Uterus (tissue), 4 donors: Measurements from ENCODE around the gene BUB1B. TPM values are rescaled to one million over a fixed set of nuclear protein-coding genes. Genes with fewer than 3 reads are reported as not detected.

Experiments used
- DNase-seq, 2 donors: peaks; one replicate each; pipeline ENCODE4 v3.0.0-alpha.2; 2019 to 2020
- H3K27ac ChIP-seq, 2 donors: fragments of 200-600 bp; sonication (generic); 1 replicate in 1 of 2; 2 replicates in 1 of 2; pipeline ENCODE4 v1.5.1; 2016 to 2018
- H3K27me3 ChIP-seq, 2 donors: fragments of 200-600 bp; sonication (generic); one replicate each; pipeline ENCODE4 v1.5.1; 2018 to 2019; ENCODE audit warnings: control low read depth in 1 of 2
- H3K36me3 ChIP-seq, 2 donors: fragments of 200-600 bp; sonication (generic); one replicate each; pipeline ENCODE4 v1.5.1; 2019; ENCODE audit warnings: control low read depth in 1 of 2
- H3K4me1 ChIP-seq, 2 donors: fragments of 200-600 bp; sonication (generic); one replicate each; pipeline ENCODE4 v1.5.1; 2018 to 2019; ENCODE audit warnings: control low read depth in 1 of 2
- H3K4me3 ChIP-seq, 2 donors: fragments of 200-600 bp; sonication (generic); 1 replicate in 1 of 2; 2 replicates in 1 of 2; pipeline ENCODE4 v1.5.1; 2018 to 2019; ENCODE audit warnings: mild to moderate bottlenecking in 1 of 2
- H3K9me3 ChIP-seq, 2 donors: fragments of 200-600 bp; sonication (generic); one replicate each; pipeline ENCODE4 v1.5.1; 2019; ENCODE audit warnings: control low read depth in 1 of 2
- POLR2A ChIP-seq, 2 donors: fragments of 450-650 bp; IDR thresholded peaks; one replicate each; pipeline ENCODE4 v1.6.1; 2016; ENCODE audit warnings: antibody characterized with exemption in 2 of 2, mild to moderate bottlenecking in 1 of 2, moderate library complexity in 1 of 2
- intact Hi-C: fragments of 100-400 bp; cut with DNase I; formaldehyde crosslinking; loops from one replicate; pipeline ENCODE4 v1.15.1; 2023; ENCODE audit warnings: low total_unique reads
- total RNA-seq, 4 donors: library from RNA; depleted of rRNA in 3 of 4; stranded (reverse); fragments of >200 nt in 3 of 4; gene quantifications; one replicate each; pipeline versions ENCODE4 v1.1.0 to v1.2.4, GENCODE V29; 2014 to 2023
- TF ChIP-seq, protein P1 (sequence below), 4 experiments: fragments of 200-600 bp in 2 of 4; fragments of 450-650 bp in 2 of 4; sonication (generic) in 2 of 4; IDR thresholded peaks; one replicate each; pipeline ENCODE4 v1.5.1; 2016 to 2019; ENCODE audit warnings: antibody characterized with exemption in 4 of 4, mild to moderate bottlenecking in 2 of 4, moderate library complexity in 1 of 4
- donor health status: DM: yes; HTN: yes; CAD: no.

The BUB1B gene
- total RNA-seq, 4 donors from 2014 or later, result under 0.01 to 31.5 TPM; not detected in 2

- DNase-seq, result no peak
- peaks cover 0 to 10% of the 10 kb centered on the region in 2 donors for H3K4me1 ChIP-seq
- no peaks in the 10 kb centered on the region for H3K27me3 ChIP-seq
- no peaks in the 10 kb centered on the region for H3K9me3 ChIP-seq
- peak overlapping the region; percentile 30 to 42 for H3K4me3 ChIP-seq
- TF ChIP-seq, protein P1, sequence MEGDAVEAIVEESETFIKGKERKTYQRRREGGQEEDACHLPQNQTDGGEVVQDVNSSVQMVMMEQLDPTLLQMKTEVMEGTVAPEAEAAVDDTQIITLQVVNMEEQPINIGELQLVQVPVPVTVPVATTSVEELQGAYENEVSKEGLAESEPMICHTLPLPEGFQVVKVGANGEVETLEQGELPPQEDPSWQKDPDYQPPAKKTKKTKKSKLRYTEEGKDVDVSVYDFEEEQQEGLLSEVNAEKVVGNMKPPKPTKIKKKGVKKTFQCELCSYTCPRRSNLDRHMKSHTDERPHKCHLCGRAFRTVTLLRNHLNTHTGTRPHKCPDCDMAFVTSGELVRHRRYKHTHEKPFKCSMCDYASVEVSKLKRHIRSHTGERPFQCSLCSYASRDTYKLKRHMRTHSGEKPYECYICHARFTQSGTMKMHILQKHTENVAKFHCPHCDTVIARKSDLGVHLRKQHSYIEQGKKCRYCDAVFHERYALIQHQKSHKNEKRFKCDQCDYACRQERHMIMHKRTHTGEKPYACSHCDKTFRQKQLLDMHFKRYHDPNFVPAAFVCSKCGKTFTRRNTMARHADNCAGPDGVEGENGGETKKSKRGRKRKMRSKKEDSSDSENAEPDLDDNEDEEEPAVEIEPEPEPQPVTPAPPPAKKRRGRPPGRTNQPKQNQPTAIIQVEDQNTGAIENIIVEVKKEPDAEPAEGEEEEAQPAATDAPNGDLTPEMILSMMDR (IDR thresholded peaks at IDR 0.05), result no peak
- no peak for TF ChIP-seq POLR2A (IDR thresholded peaks at IDR 0.05)
- no peak overlapping the region for H3K27ac ChIP-seq
- H3K36me3 ChIP-seq, result no peaks in the 10 kb centered on the region
- intact Hi-C loops, result no loop called here
These were observed 92.4 kb downstream of the BUB1B start for GRCh38 chr15:40253167-40253790.

DNA sequence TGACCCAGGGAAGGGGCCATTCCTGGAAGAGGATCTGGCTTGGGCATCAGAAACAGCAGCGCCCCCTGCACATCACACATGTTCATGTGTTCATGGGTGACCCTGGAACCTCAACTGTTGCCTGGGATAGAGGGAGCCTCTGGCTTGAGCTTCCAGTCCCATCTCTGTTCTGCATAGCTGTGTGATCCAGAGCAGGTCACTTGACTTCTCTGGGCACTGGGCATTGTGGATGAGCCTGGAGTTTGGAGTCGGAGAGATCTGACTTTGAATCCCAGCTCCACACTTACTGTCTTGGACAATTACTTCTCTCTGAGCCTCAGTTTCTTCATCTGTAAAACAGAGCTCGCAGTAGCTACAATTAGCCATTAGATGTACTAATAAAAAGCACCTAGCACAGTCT is 93.6 kb downstream of the BUB1B start:
- intact Hi-C loops, result no loop called here

GRCh38 chr15:40255033-40255432 is 94.2 kb downstream of the BUB1B start:
- H3K4me1 ChIP-seq, result peaks cover 0 to 10% of the 10 kb centered on the region in 2 donors
- TF ChIP-seq POLR2A (IDR thresholded peaks at IDR 0.05), result no peak
- TF ChIP-seq, protein P1 (IDR thresholded peaks at IDR 0.05), result no peak
- intact Hi-C loops, result no loop called here

More for the DNA sequence above, 93.6 kb downstream of the BUB1B start:
- Histone ChIP-seq H3K4me1 (peaks cover 0 to 10% of the 10 kb centered on the region in 2 donors), H3K27me3 (no peaks in the 10 kb centered on the region), H3K36me3 (no peaks in the 10 kb centered on the region), H3K4me3 (no peak overlapping the region), H3K9me3 (no peaks in the 10 kb centered on the region), H3K27ac (no peak overlapping the region)
- DNase-seq, result no peak
- TF ChIP-seq, protein P1 (IDR thresholded peaks at IDR 0.05), result no peak
- TF ChIP-seq POLR2A (IDR thresholded peaks at IDR 0.05), result no peak

GRCh38 chr15:40256638-40257235 is 95.9 kb downstream of the BUB1B start:
- Histone ChIP-seq H3K36me3 (no peaks in the 10 kb centered on the region), H3K9me3 (no peaks in the 10 kb centered on the region), H3K27ac (no peak overlapping the region), H3K4me1 (peaks cover 0 to 10% of the 10 kb centered on the region in 2 donors), H3K4me3 (no peak overlapping the region), H3K27me3 (no peaks in the 10 kb centered on the region)
- TF ChIP-seq, protein P1 (IDR thresholded peaks at IDR 0.05), result no peak
- no peak for TF ChIP-seq POLR2A (IDR thresholded peaks at IDR 0.05)
- no peak for DNase-seq
- intact Hi-C loops, result no loop called here

More at GRCh38 chr15:40255033-40255432, 94.2 kb downstream of the BUB1B start:
- H3K9me3 ChIP-seq, result no peaks in the 10 kb centered on the region
- no peak overlapping the region for H3K4me3 ChIP-seq
- H3K36me3 ChIP-seq, result no peaks in the 10 kb centered on the region
- H3K27ac ChIP-seq, result no peak overlapping the region
- DNase-seq, result no peak
- no peaks in the 10 kb centered on the region for H3K27me3 ChIP-seq

GRCh38 chr15:40257656-40258450 is 97.0 kb downstream of the BUB1B start:
- intact Hi-C loops, result no loop called here
- H3K27ac ChIP-seq, result no peak overlapping the region
- peaks cover 0 to 11% of the 10 kb centered on the region in 2 donors for H3K4me1 ChIP-seq
- TF ChIP-seq POLR2A (IDR thresholded peaks at IDR 0.05), result no peak
- TF ChIP-seq, protein P1 (IDR thresholded peaks at IDR 0.05), result no peak
- H3K36me3 ChIP-seq, result no peaks in the 10 kb centered on the region
- no peak overlapping the region for H3K4me3 ChIP-seq
- H3K9me3 ChIP-seq, result no peaks in the 10 kb centered on the region
- DNase-seq, result no peak
- H3K27me3 ChIP-seq, result no peaks in the 10 kb centered on the region
